Keratinocyte (primary cell): ENCODE data around the gene ELP4. TPM values are rescaled to one million over a fixed set of nuclear protein-coding genes. Genes with fewer than 3 reads are reported as not detected.

ENCODE experiments used
- DNase-seq: peaks from one replicate; pipeline ENCODE4 v3.0.0-alpha.2; 2011; ENCODE audit warnings: low read depth, missing footprints, low spot score
- FAIRE-seq: peaks from 2 replicates; lab custom pipeline; 2011; peaks lifted over from hg19 to GRCh38; lab: Jason Lieb, UNC
- H2AFZ ChIP-seq: 2 replicates; pipeline ENCODE4 v1.6.0; 2012; ENCODE audit warnings: low read length, control low read depth, inconsistent platforms; ENCODE audit not compliant: control insufficient read depth
- H3K27ac ChIP-seq: 2 replicates; pipeline ENCODE4 v1.5.1; 2011; ENCODE audit warnings: low read length; ENCODE audit not compliant: control insufficient read depth, insufficient read depth
- H3K27me3 ChIP-seq: 3 replicates; pipeline ENCODE4 v1.6.0; 2011; ENCODE audit warnings: low read length; ENCODE audit not compliant: control insufficient read depth, insufficient read depth; ENCODE audit errors: extremely low read depth
- H3K36me3 ChIP-seq, 2 experiments: 2 replicates in 1 of 2; 3 replicates in 1 of 2; pipeline ENCODE4 v1.5.1; 2011; ENCODE audit warnings: low read length in 2 of 2, mild to moderate bottlenecking in 1 of 2; ENCODE audit not compliant: control insufficient read depth in 2 of 2, insufficient read depth in 2 of 2; ENCODE audit errors: extremely low read depth in 1 of 2
- H3K4me1 ChIP-seq: 3 replicates; pipeline ENCODE4 v1.5.1; 2011; ENCODE audit warnings: low read length; ENCODE audit not compliant: control insufficient read depth, insufficient read depth; ENCODE audit errors: extremely low read depth
- H3K4me2 ChIP-seq: 3 replicates; pipeline ENCODE4 v1.6.0; 2011; ENCODE audit warnings: low read depth, low read length; ENCODE audit not compliant: control insufficient read depth, insufficient read depth; ENCODE audit errors: extremely low read depth
- H3K4me3 ChIP-seq, 3 experiments: fragments of 200-600 bp in 1 of 3; sonication (generic) in 1 of 3; 2 replicates in 2 of 3; 3 replicates in 1 of 3; pipeline ENCODE4 v1.5.1; 2011 to 2016; ENCODE audit warnings: low read length in 3 of 3, mild to moderate bottlenecking in 3 of 3, control low read depth in 2 of 3, inconsistent platforms in 1 of 3, low read depth in 1 of 3, mixed read lengths in 1 of 3, mixed run types in 1 of 3, moderate library complexity in 1 of 3; ENCODE audit not compliant: control insufficient read depth in 2 of 3, insufficient read depth in 2 of 3; ENCODE audit errors: extremely low read depth in 1 of 3
- H3K79me2 ChIP-seq: 2 replicates; pipeline ENCODE4 v1.6.0; 2012; ENCODE audit warnings: low read length; ENCODE audit not compliant: control insufficient read depth, insufficient read depth
- H3K9ac ChIP-seq: 3 replicates; pipeline ENCODE4 v1.6.0; 2011; ENCODE audit warnings: low read length; ENCODE audit not compliant: control insufficient read depth, insufficient read depth; ENCODE audit errors: extremely low read depth
- H3K9me1 ChIP-seq: 3 replicates; pipeline ENCODE4 v1.6.0; 2011; ENCODE audit warnings: low read length; ENCODE audit not compliant: control insufficient read depth, insufficient read depth; ENCODE audit errors: extremely low read depth
- H3K9me3 ChIP-seq: 2 replicates; pipeline ENCODE4 v1.5.1; 2012; ENCODE audit warnings: low read depth, low read length; ENCODE audit not compliant: control insufficient read depth
- H4K20me1 ChIP-seq: 3 replicates; pipeline ENCODE4 v1.6.0; 2011; ENCODE audit warnings: low read length; ENCODE audit not compliant: control insufficient read depth, insufficient read depth; ENCODE audit errors: extremely low read depth
- EZH2 ChIP-seq: IDR thresholded peaks from one replicate; pipeline ENCODE4 v1.6.1; 2012; ENCODE audit warnings: inconsistent platforms, mild to moderate bottlenecking, low read length, moderate library complexity
- dilution Hi-C: fragments of 300-500 bp; cut with MboI; formaldehyde crosslinking; loops from one replicate; pipeline ENCODE4 v1.7.0; 2020; ENCODE audit warnings: low sequenced_read_pairs; ENCODE audit not compliant: extremely low pct_ligation_motif_present
- polyA plus RNA-seq, 5 experiments: library from polyadenylated mRNA; depleted of rRNA in 3 of 5; stranded (reverse) in 3 of 5; stranded (forward) in 1 of 5; unstranded in 1 of 5; fragments of >200 nt; gene quantifications; 1 replicate in 1 of 5; 2 replicates in 3 of 5; 3 replicates in 1 of 5; pipeline versions ENCODE4 v1.2.1 to v1.2.3, GENCODE V29; 2011 to 2012; ENCODE audit warnings: missing spikeins in 2 of 5, low read depth in 1 of 5, low replicate concordance in 1 of 5
- TF ChIP-seq, protein P1 (sequence below), 3 experiments: IDR thresholded peaks in 1 of 3; conservative IDR thresholded peaks in 1 of 3; optimal IDR thresholded peaks in 1 of 3; 2 replicates in 2 of 3; 3 replicates in 1 of 3; pipeline versions ENCODE3 to v1.5.1; 2011; ENCODE audit warnings: low read length in 3 of 3, mild to moderate bottlenecking in 3 of 3, moderate library complexity in 2 of 3, control low read depth in 1 of 3, inconsistent platforms in 1 of 3; ENCODE audit not compliant: insufficient read depth in 2 of 3; ENCODE audit errors: extremely low read depth in 1 of 3

ELP4 gene
- polyA plus RNA-seq, 1 donor (not counting 4 experiments of a cell fraction or from before 2014, with no cell fraction given) = 29.6 TPM

- Histone ChIP-seq H3K4me3 (no peak overlapping the region), H3K36me3 (no peaks in the 10 kb centered on the region), H3K4me1 (no peaks in the 10 kb centered on the region), H3K9me1 (no peaks in the 10 kb centered on the region), H3K9ac (no peak overlapping the region), H3K27ac (no peak overlapping the region), H3K27me3 (no peaks in the 10 kb centered on the region), H2AFZ (no peak overlapping the region), H4K20me1 (no peaks in the 10 kb centered on the region), H3K4me2 (no peak overlapping the region), H3K9me3 (no peaks in the 10 kb centered on the region), H3K79me2 (no peaks in the 10 kb centered on the region)
- no peak for FAIRE-seq
- DNase-seq = no peak
- dilution Hi-C loops = no loop called here
- TF ChIP-seq, protein P1, sequence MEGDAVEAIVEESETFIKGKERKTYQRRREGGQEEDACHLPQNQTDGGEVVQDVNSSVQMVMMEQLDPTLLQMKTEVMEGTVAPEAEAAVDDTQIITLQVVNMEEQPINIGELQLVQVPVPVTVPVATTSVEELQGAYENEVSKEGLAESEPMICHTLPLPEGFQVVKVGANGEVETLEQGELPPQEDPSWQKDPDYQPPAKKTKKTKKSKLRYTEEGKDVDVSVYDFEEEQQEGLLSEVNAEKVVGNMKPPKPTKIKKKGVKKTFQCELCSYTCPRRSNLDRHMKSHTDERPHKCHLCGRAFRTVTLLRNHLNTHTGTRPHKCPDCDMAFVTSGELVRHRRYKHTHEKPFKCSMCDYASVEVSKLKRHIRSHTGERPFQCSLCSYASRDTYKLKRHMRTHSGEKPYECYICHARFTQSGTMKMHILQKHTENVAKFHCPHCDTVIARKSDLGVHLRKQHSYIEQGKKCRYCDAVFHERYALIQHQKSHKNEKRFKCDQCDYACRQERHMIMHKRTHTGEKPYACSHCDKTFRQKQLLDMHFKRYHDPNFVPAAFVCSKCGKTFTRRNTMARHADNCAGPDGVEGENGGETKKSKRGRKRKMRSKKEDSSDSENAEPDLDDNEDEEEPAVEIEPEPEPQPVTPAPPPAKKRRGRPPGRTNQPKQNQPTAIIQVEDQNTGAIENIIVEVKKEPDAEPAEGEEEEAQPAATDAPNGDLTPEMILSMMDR (optimal IDR thresholded peaks at IDR 0.05 in 1 of 3, IDR thresholded peaks at IDR 0.05 in 1 of 3, conservative IDR thresholded peaks at IDR 0.05 in 1 of 3; ENCODE audit: extremely low read depth in 1 of 3, insufficient read depth in 2 of 3, low read length in 3 of 3) = no peak
- no peak for TF ChIP-seq EZH2
Measured at GRCh38 chr11:31712851-31713250, 203.3 kb downstream of the ELP4 start.

DNA sequence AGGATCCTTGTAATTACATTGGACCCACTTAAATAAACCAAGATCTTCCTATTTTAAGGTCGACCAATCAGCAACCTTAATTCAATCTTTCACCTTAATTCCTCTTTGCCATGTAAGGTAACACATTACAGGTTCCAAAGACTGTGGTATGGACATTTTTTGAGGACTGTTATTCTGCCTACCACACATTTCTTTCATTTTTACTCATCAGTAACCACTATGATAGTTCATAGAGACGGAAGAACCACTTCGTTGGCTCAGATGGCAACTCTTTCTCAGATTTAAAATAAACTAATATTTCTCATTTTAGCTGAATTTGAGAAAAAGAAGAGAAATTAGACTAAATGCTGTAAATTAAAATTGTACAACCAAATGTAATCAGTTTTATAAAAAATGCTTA lies 205.3 kb downstream of the ELP4 start:
- no peak for TF ChIP-seq EZH2
- TF ChIP-seq, protein P1 (optimal IDR thresholded peaks at IDR 0.05 in 1 of 3, IDR thresholded peaks at IDR 0.05 in 1 of 3, conservative IDR thresholded peaks at IDR 0.05 in 1 of 3; ENCODE audit: extremely low read depth in 1 of 3, insufficient read depth in 2 of 3, low read length in 3 of 3) = no peak
- no peak overlapping the region for H3K9ac ChIP-seq
- H3K4me2 ChIP-seq = no peak overlapping the region
- H3K27me3 ChIP-seq = no peaks in the 10 kb centered on the region
- H3K36me3 ChIP-seq = no peaks in the 10 kb centered on the region
- no peaks in the 10 kb centered on the region for H3K79me2 ChIP-seq
- no peak overlapping the region for H3K4me3 ChIP-seq
- H3K4me1 ChIP-seq = no peaks in the 10 kb centered on the region
- dilution Hi-C loops = no loop called here
- H4K20me1 ChIP-seq = no peaks in the 10 kb centered on the region
- no peaks in the 10 kb centered on the region for H3K9me3 ChIP-seq
- FAIRE-seq (no peak), DNase-seq (no peak)
- H3K27ac ChIP-seq = no peak overlapping the region
- H2AFZ ChIP-seq = no peak overlapping the region
- H3K9me1 ChIP-seq = no peaks in the 10 kb centered on the region
